ENCODE results near the gene GNB4.

- no peak for TF ChIP-seq CTCF (IDR thresholded peaks at IDR 0.05; ENCODE audit: low read length)
- TF ChIP-seq EZH2 (optimal IDR thresholded peaks at IDR 0.05; ENCODE audit: low read depth, low read length), result no peak
- TF ChIP-seq EZH2phosphoT487 (IDR thresholded peaks at IDR 0.05; ENCODE audit: low read length), result no peak
Measured at GRCh38 chr3:179369621-179370020, 81.6 kb downstream of the GNB4 start.

All from MM.1S (cell line).